Panc1 (cell line): ENCODE results near the gene CASP6. TPM values are rescaled to one million over a fixed set of nuclear protein-coding genes. Genes with fewer than 3 reads are reported as not detected.

Experiments used
- ATAC-seq: fragments of 200-7000 bp; cut with Tn5 transposase; 2 replicates; pipeline ENCODE4 v1.9.1; 2020; ENCODE audit warnings: mild to moderate bottlenecking, moderate library complexity
- BruUV-seq: library from RNA; stranded (reverse); fragments of 400-500 nt; replicated peaks from 2 replicates; lab custom pipeline; 2021; lab: Mats Ljungman, UMichigan
- CTCF ChIA-PET: fragments of 300-600 bp; sonication (Branson Sonifier 250); formaldehyde crosslinking; loops from one replicate; lab custom pipeline; 2022; ENCODE audit warnings: antibody characterized with exemption; lab: Charles Lee
- POLR2A ChIA-PET: fragments of 300-600 bp; sonication (Branson Sonifier 250); formaldehyde crosslinking; loops from one replicate; lab custom pipeline; 2022; ENCODE audit warnings: antibody characterized with exemption; lab: Charles Lee
- DNase-seq: peaks from one replicate; pipeline ENCODE4 v3.0.0-alpha.2; 2010; ENCODE audit warnings: low read depth, low spot score
- H3K27ac ChIP-seq: 2 replicates; pipeline ENCODE4 v1.5.1; 2011; ENCODE audit warnings: mild to moderate bottlenecking, low read length, inconsistent platforms
- H3K27me3 ChIP-seq: fragments of 200-500 bp; sonication (Bioruptor generic); 2 replicates; pipeline ENCODE4 v1.6.0; 2014; ENCODE audit warnings: low read length, inconsistent platforms; ENCODE audit not compliant: control insufficient read depth, insufficient read depth
- H3K36me3 ChIP-seq: fragments of 200-500 bp; sonication (Bioruptor generic); 2 replicates; pipeline ENCODE4 v1.5.1; 2014; ENCODE audit warnings: inconsistent platforms, mild to moderate bottlenecking, low read length, moderate library complexity; ENCODE audit not compliant: control insufficient read depth, insufficient read depth
- H3K4me1 ChIP-seq: 2 replicates; pipeline ENCODE4 v1.5.1; 2011; ENCODE audit warnings: inconsistent platforms, mild to moderate bottlenecking, low read length, moderate library complexity; ENCODE audit not compliant: control insufficient read depth, insufficient read depth
- H3K4me3 ChIP-seq, 2 experiments: 2 replicates each; pipeline ENCODE4 v1.5.1; 2011 to 2012; ENCODE audit warnings: low read depth in 2 of 2, low read length in 2 of 2, mild to moderate bottlenecking in 2 of 2, inconsistent platforms in 1 of 2, moderate library complexity in 1 of 2
- H3K9me3 ChIP-seq: fragments of 200-500 bp; sonication (Bioruptor generic); 2 replicates; pipeline ENCODE4 v1.5.1; 2014; ENCODE audit warnings: low read depth, mild to moderate bottlenecking, inconsistent platforms, low read length, moderate library complexity; ENCODE audit not compliant: control insufficient read depth, insufficient read depth
- POLR2AphosphoS5 ChIP-seq: IDR thresholded peaks from 2 replicates; pipeline ENCODE4 v1.6.1; 2012; ENCODE audit warnings: mild to moderate bottlenecking, low read depth, low read length, moderate library complexity
- SIN3A ChIP-seq: IDR thresholded peaks from 2 replicates; pipeline ENCODE4 v1.6.1; 2012; ENCODE audit warnings: low read depth, mild to moderate bottlenecking, low read length, moderate library complexity, borderline replicate concordance; ENCODE audit not compliant: insufficient read depth
- TCF7L2 ChIP-seq: IDR thresholded peaks from 2 replicates; pipeline ENCODE4 v1.6.1; 2011; ENCODE audit warnings: mild to moderate bottlenecking, low read depth, low read length, inconsistent platforms
- in situ Hi-C: cut with HindIII; loops from 2 replicates; pipeline ENCODE4 v1.10.0; 2016; ENCODE audit warnings: low sequenced_read_pairs, low pct_unique_long_range_greater_than_20kb
- intact Hi-C: fragments of 100-400 bp; cut with micrococcal nuclease; formaldehyde crosslinking; loops from one replicate; pipeline ENCODE4 v1.10.0; 2022; ENCODE audit not compliant: unreplicated experiment
- total RNA-seq: library from RNA; stranded (reverse); gene quantifications from one replicate; pipeline ENCODE4 v1.2.1, GENCODE V29; 2021; ENCODE audit not compliant: unreplicated experiment
- TF ChIP-seq, protein P1 (sequence below): fragments of 450-650 bp; IDR thresholded peaks from 2 replicates; pipeline ENCODE4 v1.5.1; 2017; ENCODE audit warnings: mild to moderate bottlenecking
- TF ChIP-seq, protein P2 (sequence below), 2 experiments: IDR thresholded peaks; 2 replicates each; pipeline ENCODE4 v1.6.1; 2011 to 2012; ENCODE audit warnings: low read depth in 2 of 2, control low read depth in 1 of 2, low read length in 1 of 2, mild to moderate bottlenecking in 1 of 2, moderate library complexity in 1 of 2; ENCODE audit not compliant: insufficient read depth in 1 of 2

CASP6 gene
- total RNA-seq, 1 experiment from 2014 or later = 15.2 TPM

DNA sequence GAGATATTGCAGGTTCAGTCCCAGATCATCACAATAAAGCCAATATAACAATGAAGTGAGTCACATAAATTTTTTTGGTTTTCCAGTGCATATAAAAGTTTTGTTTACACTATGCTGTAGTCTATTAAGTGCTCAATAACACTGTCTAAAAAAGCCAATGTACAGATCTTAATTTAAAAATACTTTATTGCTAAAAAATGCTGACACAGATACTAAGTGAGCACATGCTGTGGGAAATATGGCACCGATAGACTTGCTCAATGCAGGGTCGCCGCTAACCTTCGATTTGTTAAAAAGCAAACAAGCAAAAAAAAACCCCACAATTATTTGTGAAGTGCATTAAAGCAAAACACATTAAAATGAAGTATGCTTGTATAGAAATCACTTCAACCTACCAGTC, 16.4 kb upstream of the CASP6 start:
- Histone ChIP-seq H3K27ac (no peak overlapping the region), H3K4me1 (no peaks in the 10 kb centered on the region), H3K4me3 (no peak overlapping the region), H3K9me3 (no peaks in the 10 kb centered on the region), H3K27me3 (no peaks in the 10 kb centered on the region), H3K36me3 (no peaks in the 10 kb centered on the region)
- TF ChIP-seq TCF7L2 = no peak
- TF ChIP-seq, protein P1, sequence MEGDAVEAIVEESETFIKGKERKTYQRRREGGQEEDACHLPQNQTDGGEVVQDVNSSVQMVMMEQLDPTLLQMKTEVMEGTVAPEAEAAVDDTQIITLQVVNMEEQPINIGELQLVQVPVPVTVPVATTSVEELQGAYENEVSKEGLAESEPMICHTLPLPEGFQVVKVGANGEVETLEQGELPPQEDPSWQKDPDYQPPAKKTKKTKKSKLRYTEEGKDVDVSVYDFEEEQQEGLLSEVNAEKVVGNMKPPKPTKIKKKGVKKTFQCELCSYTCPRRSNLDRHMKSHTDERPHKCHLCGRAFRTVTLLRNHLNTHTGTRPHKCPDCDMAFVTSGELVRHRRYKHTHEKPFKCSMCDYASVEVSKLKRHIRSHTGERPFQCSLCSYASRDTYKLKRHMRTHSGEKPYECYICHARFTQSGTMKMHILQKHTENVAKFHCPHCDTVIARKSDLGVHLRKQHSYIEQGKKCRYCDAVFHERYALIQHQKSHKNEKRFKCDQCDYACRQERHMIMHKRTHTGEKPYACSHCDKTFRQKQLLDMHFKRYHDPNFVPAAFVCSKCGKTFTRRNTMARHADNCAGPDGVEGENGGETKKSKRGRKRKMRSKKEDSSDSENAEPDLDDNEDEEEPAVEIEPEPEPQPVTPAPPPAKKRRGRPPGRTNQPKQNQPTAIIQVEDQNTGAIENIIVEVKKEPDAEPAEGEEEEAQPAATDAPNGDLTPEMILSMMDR = no peak
- TF ChIP-seq, protein P2, sequence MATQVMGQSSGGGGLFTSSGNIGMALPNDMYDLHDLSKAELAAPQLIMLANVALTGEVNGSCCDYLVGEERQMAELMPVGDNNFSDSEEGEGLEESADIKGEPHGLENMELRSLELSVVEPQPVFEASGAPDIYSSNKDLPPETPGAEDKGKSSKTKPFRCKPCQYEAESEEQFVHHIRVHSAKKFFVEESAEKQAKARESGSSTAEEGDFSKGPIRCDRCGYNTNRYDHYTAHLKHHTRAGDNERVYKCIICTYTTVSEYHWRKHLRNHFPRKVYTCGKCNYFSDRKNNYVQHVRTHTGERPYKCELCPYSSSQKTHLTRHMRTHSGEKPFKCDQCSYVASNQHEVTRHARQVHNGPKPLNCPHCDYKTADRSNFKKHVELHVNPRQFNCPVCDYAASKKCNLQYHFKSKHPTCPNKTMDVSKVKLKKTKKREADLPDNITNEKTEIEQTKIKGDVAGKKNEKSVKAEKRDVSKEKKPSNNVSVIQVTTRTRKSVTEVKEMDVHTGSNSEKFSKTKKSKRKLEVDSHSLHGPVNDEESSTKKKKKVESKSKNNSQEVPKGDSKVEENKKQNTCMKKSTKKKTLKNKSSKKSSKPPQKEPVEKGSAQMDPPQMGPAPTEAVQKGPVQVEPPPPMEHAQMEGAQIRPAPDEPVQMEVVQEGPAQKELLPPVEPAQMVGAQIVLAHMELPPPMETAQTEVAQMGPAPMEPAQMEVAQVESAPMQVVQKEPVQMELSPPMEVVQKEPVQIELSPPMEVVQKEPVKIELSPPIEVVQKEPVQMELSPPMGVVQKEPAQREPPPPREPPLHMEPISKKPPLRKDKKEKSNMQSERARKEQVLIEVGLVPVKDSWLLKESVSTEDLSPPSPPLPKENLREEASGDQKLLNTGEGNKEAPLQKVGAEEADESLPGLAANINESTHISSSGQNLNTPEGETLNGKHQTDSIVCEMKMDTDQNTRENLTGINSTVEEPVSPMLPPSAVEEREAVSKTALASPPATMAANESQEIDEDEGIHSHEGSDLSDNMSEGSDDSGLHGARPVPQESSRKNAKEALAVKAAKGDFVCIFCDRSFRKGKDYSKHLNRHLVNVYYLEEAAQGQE (IDR thresholded peaks at IDR 0.05; ENCODE audit: insufficient read depth in 1 of 2, low read depth in 2 of 2, low read length in 1 of 2) = no peak
- no peak for TF ChIP-seq POLR2AphosphoS5
- TF ChIP-seq SIN3A = no peak
- in situ Hi-C loops = no loop called here
- ATAC-seq (no peak), DNase-seq (no peak)
- ChIA-PET POLR2A (no interaction called here), CTCF (no interaction called here)
- intact Hi-C loops = no loop called here
- no TSS peak for BruUV-seq

DNA sequence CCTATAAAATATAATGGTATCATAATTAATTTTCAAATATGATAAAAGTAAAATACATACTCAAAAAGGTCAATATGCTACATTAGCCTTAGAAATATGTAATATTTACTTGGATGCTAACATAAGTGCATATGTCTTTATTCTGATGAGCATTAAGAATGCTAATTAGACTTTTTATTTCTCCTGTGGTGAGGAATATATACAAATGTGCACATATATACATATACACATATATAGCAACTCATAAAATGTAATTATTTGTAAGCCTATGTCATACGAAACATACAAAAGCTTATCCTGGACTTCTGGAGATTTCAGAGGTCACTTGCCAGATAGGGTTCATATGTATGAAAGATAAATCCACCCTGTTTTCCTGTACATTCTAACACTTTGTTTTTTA, 15.5 kb upstream of the CASP6 start:
- no peaks in the 10 kb centered on the region for H3K4me1 ChIP-seq
- POLR2A ChIA-PET = no interaction called here
- ATAC-seq = no peak
- H3K9me3 ChIP-seq = no peaks in the 10 kb centered on the region
- CTCF ChIA-PET = no interaction called here
- intact Hi-C loops = no loop called here
- TF ChIP-seq, protein P1 = no peak
- TF ChIP-seq SIN3A (no peak), POLR2AphosphoS5 (no peak), TCF7L2 (no peak)
- TF ChIP-seq, protein P2 (IDR thresholded peaks at IDR 0.05; ENCODE audit: insufficient read depth in 1 of 2, low read depth in 2 of 2, low read length in 1 of 2) = no peak
- no peak overlapping the region for H3K27ac ChIP-seq
- no peaks in the 10 kb centered on the region for H3K36me3 ChIP-seq
- in situ Hi-C loops = no loop called here
- no peaks in the 10 kb centered on the region for H3K27me3 ChIP-seq
- no peak for DNase-seq
- no peak overlapping the region for H3K4me3 ChIP-seq
- BruUV-seq = no TSS peak
